ENCODE data around the gene JUN.

DNA sequence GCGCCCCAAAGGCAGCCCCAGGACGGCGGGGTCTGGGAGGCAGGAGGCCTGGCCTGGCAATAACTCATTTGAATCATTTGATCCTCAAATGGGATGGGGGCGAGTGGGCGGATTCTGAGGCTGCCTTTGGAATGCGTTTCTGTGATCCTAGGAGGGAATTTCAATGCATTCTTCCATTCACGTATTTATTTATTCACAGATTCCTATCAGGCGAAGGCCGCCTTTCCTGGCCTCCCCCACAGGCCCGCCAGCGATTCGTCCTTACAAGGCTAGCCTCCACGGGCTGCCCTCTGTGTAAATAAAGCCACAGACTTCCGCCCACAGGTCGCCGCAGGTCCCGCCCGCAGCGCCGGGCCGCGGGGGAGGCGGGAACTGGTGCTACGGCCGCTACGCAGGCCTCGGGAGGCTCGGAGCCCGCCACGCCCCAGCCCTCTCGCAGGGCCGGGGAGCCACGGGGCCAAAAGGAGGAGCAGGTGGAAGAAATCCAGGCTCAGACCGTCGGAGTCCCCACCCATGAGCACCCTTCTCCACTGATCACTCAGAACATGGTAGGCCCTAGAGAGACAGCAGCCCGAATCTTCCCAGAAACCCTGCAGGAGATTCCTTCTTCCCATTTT, 31.3 kb upstream of the JUN start:
- TF ChIP-seq, protein P1, sequence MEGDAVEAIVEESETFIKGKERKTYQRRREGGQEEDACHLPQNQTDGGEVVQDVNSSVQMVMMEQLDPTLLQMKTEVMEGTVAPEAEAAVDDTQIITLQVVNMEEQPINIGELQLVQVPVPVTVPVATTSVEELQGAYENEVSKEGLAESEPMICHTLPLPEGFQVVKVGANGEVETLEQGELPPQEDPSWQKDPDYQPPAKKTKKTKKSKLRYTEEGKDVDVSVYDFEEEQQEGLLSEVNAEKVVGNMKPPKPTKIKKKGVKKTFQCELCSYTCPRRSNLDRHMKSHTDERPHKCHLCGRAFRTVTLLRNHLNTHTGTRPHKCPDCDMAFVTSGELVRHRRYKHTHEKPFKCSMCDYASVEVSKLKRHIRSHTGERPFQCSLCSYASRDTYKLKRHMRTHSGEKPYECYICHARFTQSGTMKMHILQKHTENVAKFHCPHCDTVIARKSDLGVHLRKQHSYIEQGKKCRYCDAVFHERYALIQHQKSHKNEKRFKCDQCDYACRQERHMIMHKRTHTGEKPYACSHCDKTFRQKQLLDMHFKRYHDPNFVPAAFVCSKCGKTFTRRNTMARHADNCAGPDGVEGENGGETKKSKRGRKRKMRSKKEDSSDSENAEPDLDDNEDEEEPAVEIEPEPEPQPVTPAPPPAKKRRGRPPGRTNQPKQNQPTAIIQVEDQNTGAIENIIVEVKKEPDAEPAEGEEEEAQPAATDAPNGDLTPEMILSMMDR (conservative IDR thresholded peaks at IDR 0.05; ENCODE audit: low read depth, low read length), result no peak
- TF ChIP-seq EZH2 (IDR thresholded peaks at IDR 0.05; ENCODE audit: borderline replicate concordance, low read depth, low read length, poor library complexity, severe bottlenecking), result no peak
